ENCODE results near the gene FAM47E. TPM values are rescaled to one million over a fixed set of nuclear protein-coding genes. Genes with fewer than 3 reads are reported as not detected.

The FAM47E gene
- total and polyA plus RNA-seq, 2 donors (not counting 3 experiments of a cell fraction or from before 2014, with no cell fraction given): 0.11 TPM; not detected in 1

- Histone ChIP-seq H3K27me3 (ENCODE audit: control insufficient read depth in 2 of 2, insufficient read depth in 2 of 2, low read length in 2 of 2) (no peaks in the 10 kb centered on the region), H3K4me3 (replicated peaks in 1 of 3; ENCODE audit: insufficient read depth in 1 of 3, low read depth in 1 of 3, low read length in 3 of 3) (peak within 1 kb of the TSS; percentile 37 to 94 (median 85)), H3K27ac (ENCODE audit: insufficient read depth, low read depth, low read length) (peak within 1 kb of the TSS; percentile 57), H3K4me2 (ENCODE audit: insufficient read depth, low read length) (peak within 1 kb of the TSS; percentile 86), H3K9me3 (replicated peaks; ENCODE audit: control insufficient read depth, insufficient read depth, low read length) (no peaks in the 10 kb centered on the region), H3K79me2 (ENCODE audit: control insufficient read depth, insufficient read depth, low read length) (peaks cover 40% of the 10 kb centered on the region), H3K4me1 (ENCODE audit: control insufficient read depth, extremely low read depth, insufficient read depth, low read length) (peaks cover 36% of the 10 kb centered on the region), H3K9me1 (replicated peaks; ENCODE audit: control insufficient read depth, extremely low read depth, insufficient read depth, low read length) (no peaks in the 10 kb centered on the region), H3K36me3 (ENCODE audit: control insufficient read depth in 2 of 2, extremely low read depth in 1 of 2, insufficient read depth in 2 of 2, low read length in 2 of 2) (no peaks in the 10 kb centered on the region), H3K9ac (replicated peaks; ENCODE audit: extremely low read depth, insufficient read depth, low read length) (peak within 1 kb of the TSS; percentile 46), H4K20me1 (replicated peaks; ENCODE audit: control insufficient read depth, extremely low read depth, insufficient read depth, low read length) (no peaks in the 10 kb centered on the region), H2AFZ (ENCODE audit: low read depth, low read length) (peak within 1 kb of the TSS; percentile 94)
- peak; percentile 90 for DNase-seq (ENCODE audit: low read depth, low spot score)
- no peak for FAIRE-seq
- CTCF ChIA-PET: interaction anchor here (1.6 to 9.1 kb wide), 3 partner anchors 14 to 164 kb away, joined by 4 to 89 read pairs (median 10); no protein-coding TSS in a partner anchor
- TF ChIP-seq JUN (IDR thresholded peaks at IDR 0.05; ENCODE audit: borderline replicate concordance, insufficient read depth, insufficient read length, low read depth) (no peak), POLR2A (IDR thresholded peaks at IDR 0.05; ENCODE audit: low read depth, low read length) (peak; percentile 93), EZH2 (IDR thresholded peaks at IDR 0.05; ENCODE audit: borderline replicate concordance, low read depth, low read length, severe bottlenecking) (no peak), POLR2AphosphoS5 (IDR thresholded peaks at IDR 0.05; ENCODE audit: insufficient read depth, low read depth, low read length) (peak; percentile 87)
- intact Hi-C loops (cut with micrococcal nuclease) (loop anchor here (1.0 to 5.0 kb wide), 5 partner anchors 15 to 799 kb away; partner anchors contain the start of genes FAM47E and NUP54), dilution Hi-C loops (cut with MboI; ENCODE audit: extremely low pct_ligation_motif_present, low sequenced_read_pairs) (no loop called here)
- BruUV-seq (replicated peaks): no TSS peak
- POLR2A ChIA-PET: no interaction called here
These were observed 37.9 kb upstream of the FAM47E start, which contains the start of gene SCARB2 for GRCh38 chr4:76213415-76214176. Gene SCARB2, minus strand, starts transcription at chr4:76213824. Its CDS starts 281 bp downstream, at chr4:76213543.

DNA sequence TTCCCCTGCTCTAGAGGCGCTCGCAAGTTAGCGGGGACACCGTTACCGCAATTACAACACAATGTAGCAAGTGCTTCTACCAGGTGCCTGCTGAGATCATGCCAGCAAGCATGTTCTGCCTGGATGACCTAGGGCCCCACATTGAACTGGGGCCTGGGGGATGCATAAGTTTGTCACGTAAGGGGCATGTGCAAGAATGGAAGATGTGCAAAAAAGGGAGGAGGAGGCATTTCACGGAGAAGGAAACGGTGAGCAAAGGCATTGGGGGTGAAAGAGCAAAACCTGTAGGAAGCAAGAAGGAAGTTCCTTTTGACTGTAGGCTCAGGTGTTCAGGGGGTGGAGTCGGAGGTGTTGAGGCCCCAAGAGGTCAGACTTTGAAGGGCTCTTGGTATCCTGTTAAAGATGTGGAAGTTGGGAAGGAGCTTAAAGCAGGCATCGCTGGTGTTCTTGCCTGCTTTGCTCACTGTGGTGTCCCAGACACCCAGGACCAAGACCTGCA, 37.3 kb upstream of the FAM47E start:
- ChIA-PET POLR2A (no interaction called here), CTCF (interaction anchor here (0.7 to 9.1 kb wide), 4 partner anchors 14 to 164 kb away, joined by 4 to 89 read pairs (median 8); no protein-coding TSS in a partner anchor)
- no TSS peak for BruUV-seq (replicated peaks)
- Histone ChIP-seq H3K9me3 (replicated peaks; ENCODE audit: control insufficient read depth, insufficient read depth, low read length) (no peaks in the 10 kb centered on the region), H3K9ac (replicated peaks; ENCODE audit: extremely low read depth, insufficient read depth, low read length) (peak overlapping the region; percentile 46), H3K36me3 (ENCODE audit: control insufficient read depth in 2 of 2, extremely low read depth in 1 of 2, insufficient read depth in 2 of 2, low read length in 2 of 2) (no peaks in the 10 kb centered on the region), H3K4me3 (replicated peaks in 1 of 3; ENCODE audit: insufficient read depth in 1 of 3, low read depth in 1 of 3, low read length in 3 of 3) (peak overlapping the region; percentile 5 to 94 (median 85)), H3K79me2 (ENCODE audit: control insufficient read depth, insufficient read depth, low read length) (peaks cover 37% of the 10 kb centered on the region), H3K27me3 (ENCODE audit: control insufficient read depth in 2 of 2, insufficient read depth in 2 of 2, low read length in 2 of 2) (no peaks in the 10 kb centered on the region), H2AFZ (ENCODE audit: low read depth, low read length) (peak overlapping the region; percentile 94), H3K27ac (ENCODE audit: insufficient read depth, low read depth, low read length) (peak overlapping the region; percentile 57), H3K4me1 (ENCODE audit: control insufficient read depth, extremely low read depth, insufficient read depth, low read length) (peaks cover 30% of the 10 kb centered on the region), H3K9me1 (replicated peaks; ENCODE audit: control insufficient read depth, extremely low read depth, insufficient read depth, low read length) (no peaks in the 10 kb centered on the region), H4K20me1 (replicated peaks; ENCODE audit: control insufficient read depth, extremely low read depth, insufficient read depth, low read length) (no peaks in the 10 kb centered on the region), H3K4me2 (ENCODE audit: insufficient read depth, low read length) (peak overlapping the region; percentile 86)
- intact Hi-C loops (cut with micrococcal nuclease): loop anchor here (5.0 kb wide), 1 partner anchor 798 kb away; no protein-coding TSS in a partner anchor
- TF ChIP-seq POLR2A (IDR thresholded peaks at IDR 0.05; ENCODE audit: low read depth, low read length): no peak
- no peak for TF ChIP-seq FOS (IDR thresholded peaks at IDR 0.05; ENCODE audit: borderline replicate concordance, insufficient read depth, low read length)
- dilution Hi-C loops (cut with MboI; ENCODE audit: extremely low pct_ligation_motif_present, low sequenced_read_pairs): no loop called here
- FAIRE-seq: peak; percentile 40
- no peak for DNase-seq (ENCODE audit: low read depth, low spot score)

All from endothelial cell of umbilical vein (primary cell).